Ecto neural progenitor cell (in vitro differentiated cells): ENCODE results near the gene TSPEAR.
"Not testable (repeated sequence)": the region's sequence is repeated elsewhere in the genome, so short reads cannot be mapped to it uniquely, and the experiment has no call there.

Source experiments
- DNase-seq: peaks from one replicate; pipeline ENCODE4 v3.0.0-alpha.2; 2018; ENCODE audit warnings: low spot score

The TSPEAR gene

GRCh38 chr21:44585892-44586291 is 125.5 kb downstream of the TSPEAR start:
- DNase-seq, result no peak

GRCh38 chr21:44583800-44584147 is 127.6 kb downstream of the TSPEAR start:
- no peak for DNase-seq

GRCh38 chr21:44583089-44583799 is 128.1 kb downstream of the TSPEAR start:
- DNase-seq, result peak; percentile 66

GRCh38 chr21:44582055-44582454 is 129.3 kb downstream of the TSPEAR start:
- DNase-seq, result peak; percentile 35

- no peak for DNase-seq
These were observed 130.2 kb downstream of the TSPEAR start for GRCh38 chr21:44581158-44581557.

- DNase-seq, result peak; percentile 48
These were observed 131.0 kb downstream of the TSPEAR start, which contains the start of gene KRTAP10-5 for GRCh38 chr21:44580231-44580821. Gene KRTAP10-5, minus strand, starts transcription at chr21:44580604. Its CDS starts 26 bp downstream, at chr21:44580578.

- peak; percentile 32 for DNase-seq
These were observed 131.6 kb downstream of the TSPEAR start for GRCh38 chr21:44579833-44580144.

GRCh38 chr21:44579056-44579832 is 132.1 kb downstream of the TSPEAR start:
- no peak for DNase-seq

GRCh38 chr21:44578371-44579055 is 132.9 kb downstream of the TSPEAR start:
- no peak for DNase-seq

GRCh38 chr21:44576025-44576420 is 135.3 kb downstream of the TSPEAR start:
- DNase-seq, result no peak

GRCh38 chr21:44575307-44576024 is 135.9 kb downstream of the TSPEAR start:
- DNase-seq, result peak; percentile 40

GRCh38 chr21:44574457-44575306 is 136.7 kb downstream of the TSPEAR start:
- DNase-seq, result peak; percentile 41

- not testable (repeated sequence) for DNase-seq
These were observed 137.5 kb downstream of the TSPEAR start, which contains the start of gene KRTAP10-4 for GRCh38 chr21:44573630-44574456. Gene KRTAP10-4, plus strand, starts transcription at chr21:44573729. Its CDS starts 30 bp downstream, at chr21:44573759.

GRCh38 chr21:44572959-44573583 is 138.3 kb downstream of the TSPEAR start:
- no peak for DNase-seq

- DNase-seq, result no peak
These were observed 139.3 kb downstream of the TSPEAR start for GRCh38 chr21:44571844-44572782.

GRCh38 chr21:44571296-44571695 is 140.1 kb downstream of the TSPEAR start:
- DNase-seq, result no peak

- no peak for DNase-seq
These were observed 141.4 kb downstream of the TSPEAR start for GRCh38 chr21:44569861-44570517.
